Endodermal cell (in vitro differentiated cells): ENCODE results near the gene TMC8. TPM values are rescaled to one million over a fixed set of nuclear protein-coding genes. Genes with fewer than 3 reads are reported as not detected.
A peak's percentile ranks its signal among the peaks of the same experiment; 100 is the strongest.

ENCODE experiments used
- DNase-seq: peaks from one replicate; pipeline ENCODE4 v3.0.0-alpha.2; 2017
- H3K27ac ChIP-seq: 2 replicates; pipeline ENCODE4 v1.5.1; 2013; ENCODE audit warnings: mild to moderate bottlenecking, low read depth, low read length, moderate library complexity
- H3K27me3 ChIP-seq: 2 replicates; pipeline ENCODE4 v1.6.1; 2013; ENCODE audit warnings: mild to moderate bottlenecking, low read length, moderate library complexity; ENCODE audit not compliant: insufficient read depth, control insufficient read depth, poor library complexity, severe bottlenecking
- H3K36me3 ChIP-seq: 2 replicates; pipeline ENCODE4 v1.7.0; 2013; ENCODE audit warnings: mild to moderate bottlenecking, low read length, moderate library complexity; ENCODE audit not compliant: control insufficient read depth, insufficient read depth
- H3K4me1 ChIP-seq: one replicate; pipeline ENCODE4 v1.7.0; 2013; ENCODE audit warnings: low read length; ENCODE audit not compliant: control insufficient read depth, insufficient read depth
- H3K4me3 ChIP-seq: 2 replicates; pipeline ENCODE4 v1.5.1; 2013; ENCODE audit warnings: mild to moderate bottlenecking, low read length, moderate library complexity
- H3K9ac ChIP-seq: 2 replicates; pipeline ENCODE4 v1.6.1; 2013; ENCODE audit warnings: mild to moderate bottlenecking, low read length, moderate library complexity; ENCODE audit not compliant: poor library complexity, severe bottlenecking; ENCODE audit errors: extremely low read depth
- H3K9me3 ChIP-seq: 2 replicates; pipeline ENCODE4 v1.6.1; 2013; ENCODE audit warnings: mild to moderate bottlenecking, low read length, moderate library complexity; ENCODE audit not compliant: control insufficient read depth
- H3K27ac Mint-ChIP-seq: 2 replicates; pipeline ENCODE4 v1.8.0; 2020; ENCODE audit warnings: mixed read lengths
- H3K27me3 Mint-ChIP-seq: 2 replicates; pipeline ENCODE4 v1.8.0; 2021; ENCODE audit warnings: mild to moderate bottlenecking, mixed read lengths; ENCODE audit not compliant: insufficient read depth
- H3K36me3 Mint-ChIP-seq: 2 replicates; pipeline ENCODE4 v1.8.0; 2020; ENCODE audit warnings: low read depth, mixed read lengths
- H3K4me1 Mint-ChIP-seq: 2 replicates; pipeline ENCODE4 v1.8.0; 2020; ENCODE audit warnings: mixed read lengths
- H3K4me3 Mint-ChIP-seq: 2 replicates; pipeline ENCODE4 v1.8.0; 2020; ENCODE audit warnings: mild to moderate bottlenecking, moderate library complexity, mixed read lengths
- H3K9me3 Mint-ChIP-seq: 2 replicates; pipeline ENCODE4 v1.8.0; 2020; ENCODE audit warnings: mild to moderate bottlenecking, mixed read lengths
- WGBS, 2 experiments: methylation state at CpG; one replicate each; pipeline versions ENCODE4 v1.1.5 to v1.1.7; 2013; ENCODE audit warnings: missing lambda C conversion rate in 2 of 2, mixed read lengths in 1 of 2; ENCODE audit not compliant: insufficient coverage in 1 of 2, insufficient read length in 1 of 2; 5-methylcytosine and 5-hydroxymethylcytosine counted together
- total RNA-seq, 2 donors: library from RNA; stranded (reverse); fragmentation: NEBNext Ultra II Directional in 1 of 2; extraction: Animal tissue kit (Norgen Biotek cat#: 25700) in 1 of 2; gene quantifications; 2 replicates in 1 of 2; 3 replicates in 1 of 2; pipeline ENCODE4 v1.2.1, GENCODE V29; 2021
- TF ChIP-seq, protein P1 (sequence below): fragments of 200-600 bp; sonication (generic); conservative IDR thresholded peaks from 2 replicates; pipeline ENCODE4 v1.5.0; 2021; ENCODE audit warnings: antibody characterized with exemption, mild to moderate bottlenecking

Gene TMC8
- total RNA-seq, 2 donors from 2014 or later: 0.90 to 3.0 TPM

DNA sequence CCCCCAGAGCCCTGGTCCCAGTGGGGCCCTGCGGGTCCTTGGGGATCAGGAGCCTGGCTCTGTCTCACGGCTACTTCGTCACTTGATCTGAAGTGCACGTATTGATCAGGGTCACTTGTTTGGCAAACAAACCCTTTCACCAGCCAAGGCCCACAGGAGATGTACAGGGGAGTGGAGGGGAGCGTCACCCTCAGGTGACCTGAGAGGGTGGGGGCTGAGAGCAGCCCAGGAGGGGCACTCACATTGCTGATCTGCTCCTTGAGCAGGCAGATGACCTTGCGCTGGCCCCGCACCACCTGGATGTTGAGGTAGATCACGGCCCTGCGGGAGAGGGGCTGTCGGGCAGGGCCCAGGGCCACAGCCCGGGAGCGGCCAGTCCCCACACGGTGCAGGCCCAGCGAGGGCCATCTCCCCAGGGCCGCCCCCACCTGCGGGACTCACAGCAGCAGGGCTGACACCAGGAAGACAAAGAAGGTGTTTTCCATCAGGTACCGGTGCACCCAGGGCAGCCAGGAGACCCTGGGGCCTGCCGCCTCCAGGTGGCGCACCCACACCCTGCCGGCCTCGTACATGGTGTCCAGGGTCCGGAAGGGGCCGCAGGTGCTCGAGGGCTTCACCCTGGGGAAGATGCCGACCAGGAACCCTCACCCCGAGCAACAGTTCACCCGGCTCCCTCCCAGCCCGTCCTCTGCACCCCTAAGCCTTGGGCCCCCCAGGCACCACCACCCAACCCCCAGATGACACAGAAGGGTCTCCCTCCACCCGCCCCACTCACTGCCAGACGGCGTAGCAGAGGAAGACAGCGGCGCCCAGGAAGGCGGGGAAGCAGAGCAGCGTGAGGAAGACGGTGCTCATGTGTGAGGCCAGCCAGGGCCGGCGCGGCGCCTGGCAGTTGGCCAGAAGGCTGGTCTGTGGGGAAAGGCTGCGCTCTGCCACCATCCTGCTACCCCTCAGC, 13.3 kb upstream of the TMC8 start:
- no peaks in the 10 kb centered on the region for H3K27me3 Mint-ChIP-seq
- H3K4me3 Mint-ChIP-seq: no peak overlapping the region
- 90 to 93% methylated on average over 26 to 41 of the region's 41 CpGs for WGBS, 2 experiments
- no peaks in the 10 kb centered on the region for H3K4me1 Mint-ChIP-seq
- Histone ChIP-seq H3K9me3 (no peaks in the 10 kb centered on the region), H3K4me1 (no peaks in the 10 kb centered on the region), H3K27me3 (no peaks in the 10 kb centered on the region), H3K9ac (no peak overlapping the region), H3K4me3 (no peak overlapping the region), H3K27ac (no peak overlapping the region), H3K36me3 (peaks cover 5% of the 10 kb centered on the region)
- no peaks in the 10 kb centered on the region for H3K9me3 Mint-ChIP-seq
- H3K36me3 Mint-ChIP-seq: peaks cover 37% of the 10 kb centered on the region
- TF ChIP-seq, protein P1, sequence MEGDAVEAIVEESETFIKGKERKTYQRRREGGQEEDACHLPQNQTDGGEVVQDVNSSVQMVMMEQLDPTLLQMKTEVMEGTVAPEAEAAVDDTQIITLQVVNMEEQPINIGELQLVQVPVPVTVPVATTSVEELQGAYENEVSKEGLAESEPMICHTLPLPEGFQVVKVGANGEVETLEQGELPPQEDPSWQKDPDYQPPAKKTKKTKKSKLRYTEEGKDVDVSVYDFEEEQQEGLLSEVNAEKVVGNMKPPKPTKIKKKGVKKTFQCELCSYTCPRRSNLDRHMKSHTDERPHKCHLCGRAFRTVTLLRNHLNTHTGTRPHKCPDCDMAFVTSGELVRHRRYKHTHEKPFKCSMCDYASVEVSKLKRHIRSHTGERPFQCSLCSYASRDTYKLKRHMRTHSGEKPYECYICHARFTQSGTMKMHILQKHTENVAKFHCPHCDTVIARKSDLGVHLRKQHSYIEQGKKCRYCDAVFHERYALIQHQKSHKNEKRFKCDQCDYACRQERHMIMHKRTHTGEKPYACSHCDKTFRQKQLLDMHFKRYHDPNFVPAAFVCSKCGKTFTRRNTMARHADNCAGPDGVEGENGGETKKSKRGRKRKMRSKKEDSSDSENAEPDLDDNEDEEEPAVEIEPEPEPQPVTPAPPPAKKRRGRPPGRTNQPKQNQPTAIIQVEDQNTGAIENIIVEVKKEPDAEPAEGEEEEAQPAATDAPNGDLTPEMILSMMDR: peak; percentile 84
- DNase-seq: peak; percentile 88
- no peak overlapping the region for H3K27ac Mint-ChIP-seq

DNA sequence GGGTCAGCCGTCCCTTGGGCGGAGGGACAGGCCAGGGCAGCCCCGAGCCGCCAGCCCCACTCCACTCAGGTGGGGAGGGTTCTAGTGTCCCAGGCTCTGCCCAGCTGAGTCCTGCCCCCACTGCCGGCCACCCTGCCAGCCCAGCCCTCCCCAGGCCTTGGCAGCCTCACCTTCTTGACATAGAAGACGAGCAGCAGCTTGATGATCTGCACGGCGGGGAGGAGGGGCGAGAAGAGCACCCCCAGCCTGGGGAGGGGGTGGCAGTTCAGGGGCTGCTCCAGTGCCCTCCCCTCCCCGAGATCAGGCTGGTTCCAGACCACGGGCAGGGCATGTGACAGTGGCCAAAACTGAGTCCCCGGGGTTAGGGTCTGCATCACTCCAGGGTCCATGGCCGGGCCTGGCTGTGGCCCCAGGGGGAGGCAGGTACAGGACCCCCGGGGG, 11.8 kb upstream of the TMC8 start:
- H3K4me1 ChIP-seq: no peaks in the 10 kb centered on the region
- Mint-ChIP-seq H3K36me3 (peaks cover 41% of the 10 kb centered on the region), H3K9me3 (no peaks in the 10 kb centered on the region), H3K4me3 (no peak overlapping the region), H3K4me1 (no peaks in the 10 kb centered on the region), H3K27me3 (no peaks in the 10 kb centered on the region), H3K27ac (no peak overlapping the region)
- H3K9ac ChIP-seq: no peak overlapping the region
- no peaks in the 10 kb centered on the region for H3K9me3 ChIP-seq
- H3K36me3 ChIP-seq: peaks cover 19% of the 10 kb centered on the region
- TF ChIP-seq, protein P1: no peak
- no peak overlapping the region for H3K27ac ChIP-seq
- DNase-seq: no peak
- 93 to 94% methylated on average over 3 to 14 of the region's 14 CpGs for WGBS, 2 experiments
- no peaks in the 10 kb centered on the region for H3K27me3 ChIP-seq
- H3K4me3 ChIP-seq: no peak overlapping the region

DNA sequence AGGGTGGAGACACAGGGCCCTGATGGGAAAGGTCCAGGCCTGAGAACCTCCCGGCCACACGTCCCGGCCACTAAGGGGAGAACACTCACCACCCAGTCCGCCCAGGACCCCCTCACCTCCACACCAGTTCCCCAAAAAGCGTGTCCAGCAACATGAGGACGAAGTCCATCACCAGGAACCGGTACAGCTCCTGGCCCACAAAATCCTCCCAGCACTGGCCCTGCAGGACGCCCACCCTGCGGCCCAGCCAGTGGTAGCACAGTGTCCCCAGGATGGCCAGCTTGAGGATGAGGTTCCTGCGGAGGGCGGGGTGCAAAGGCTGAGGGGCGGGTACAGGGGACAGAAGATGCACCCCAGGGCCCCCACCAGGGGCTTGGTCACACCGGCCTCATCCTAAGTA, 10.0 kb upstream of the TMC8 start:
- no peaks in the 10 kb centered on the region for H3K27me3 ChIP-seq
- H3K4me1 ChIP-seq: no peaks in the 10 kb centered on the region
- H3K4me1 Mint-ChIP-seq: no peaks in the 10 kb centered on the region
- H3K36me3 Mint-ChIP-seq: peaks cover 32% of the 10 kb centered on the region
- no peak overlapping the region for H3K4me3 ChIP-seq
- no peaks in the 10 kb centered on the region for H3K9me3 ChIP-seq
- no peak overlapping the region for H3K27ac ChIP-seq
- no peak overlapping the region for H3K27ac Mint-ChIP-seq
- H3K36me3 ChIP-seq: peaks cover 16% of the 10 kb centered on the region
- TF ChIP-seq, protein P1: no peak
- 90 to 95% methylated on average over 6 to 13 of the region's 13 CpGs for WGBS, 2 experiments
- no peak overlapping the region for H3K9ac ChIP-seq
- no peaks in the 10 kb centered on the region for H3K27me3 Mint-ChIP-seq
- H3K9me3 Mint-ChIP-seq: no peaks in the 10 kb centered on the region
- H3K4me3 Mint-ChIP-seq: no peak overlapping the region
- no peak for DNase-seq
